ENCODE measurements around the gene ATP9A.
"Not testable (repeated sequence)": the region's sequence is repeated elsewhere in the genome, so short reads cannot be mapped to it uniquely, and the experiment has no call there.

Gene ATP9A

GRCh38 chr20:51788822-51789221 lies 20.6 kb upstream of the ATP9A start:
- Histone ChIP-seq H3K27me3 (ENCODE audit: control insufficient read depth, insufficient read depth, low read length) (no peaks in the 10 kb centered on the region), H3K4me1 (no peaks in the 10 kb centered on the region), H3K9ac (no peak overlapping the region)

GRCh38 chr20:51784299-51784698 lies 16.1 kb upstream of the ATP9A start:
- Histone ChIP-seq H3K4me2 (ENCODE audit: low read length) (no peak overlapping the region), H3K36me3 (ENCODE audit: control insufficient read depth, insufficient read depth, low read length) (no peaks in the 10 kb centered on the region), H3K27ac (no peak overlapping the region), H3K9ac (no peak overlapping the region), H3K27me3 (ENCODE audit: control insufficient read depth, insufficient read depth, low read length) (no peaks in the 10 kb centered on the region), H2AFZ (no peak overlapping the region), H3K9me3 (ENCODE audit: control insufficient read depth, low read length) (no peaks in the 10 kb centered on the region), H3K79me2 (no peaks in the 10 kb centered on the region), H3K4me1 (no peaks in the 10 kb centered on the region), H3K4me3 (ENCODE audit: low read depth, low read length) (no peak overlapping the region)
- TF ChIP-seq CTCF (IDR thresholded peaks at IDR 0.05): no peak

More at GRCh38 chr20:51788822-51789221, 20.6 kb upstream of the ATP9A start:
- Histone ChIP-seq H3K4me2 (ENCODE audit: low read length) (no peak overlapping the region), H3K36me3 (ENCODE audit: control insufficient read depth, insufficient read depth, low read length) (no peaks in the 10 kb centered on the region), H3K79me2 (no peaks in the 10 kb centered on the region), H3K4me3 (ENCODE audit: low read depth, low read length) (no peak overlapping the region), H3K27ac (no peak overlapping the region), H2AFZ (no peak overlapping the region), H3K9me3 (ENCODE audit: control insufficient read depth, low read length) (no peaks in the 10 kb centered on the region)
- no peak for TF ChIP-seq CTCF (IDR thresholded peaks at IDR 0.05)

GRCh38 chr20:51778229-51778759 lies 10.1 kb upstream of the ATP9A start:
- H3K9ac ChIP-seq; H3K27me3 ChIP-seq (ENCODE audit: control insufficient read depth, insufficient read depth, low read length); H3K4me3 ChIP-seq (ENCODE audit: low read depth, low read length); H3K4me1 ChIP-seq; H3K9me3 ChIP-seq (ENCODE audit: control insufficient read depth, low read length); H2AFZ ChIP-seq; H3K36me3 ChIP-seq (ENCODE audit: control insufficient read depth, insufficient read depth, low read length); H3K79me2 ChIP-seq; H3K27ac ChIP-seq; H3K4me2 ChIP-seq (ENCODE audit: low read length): not testable (repeated sequence)

GRCh38 chr20:51775241-51775640 lies 7.1 kb upstream of the ATP9A start:
- Histone ChIP-seq H3K27ac (no peak overlapping the region), H3K9me3 (ENCODE audit: control insufficient read depth, low read length) (no peaks in the 10 kb centered on the region), H3K9ac (no peak overlapping the region), H3K27me3 (ENCODE audit: control insufficient read depth, insufficient read depth, low read length) (no peaks in the 10 kb centered on the region), H3K4me1 (no peaks in the 10 kb centered on the region), H2AFZ (no peak overlapping the region), H3K36me3 (ENCODE audit: control insufficient read depth, insufficient read depth, low read length) (no peaks in the 10 kb centered on the region), H3K4me2 (ENCODE audit: low read length) (no peak overlapping the region), H3K4me3 (ENCODE audit: low read depth, low read length) (no peak overlapping the region), H3K79me2 (no peaks in the 10 kb centered on the region)
- TF ChIP-seq CTCF (IDR thresholded peaks at IDR 0.05): no peak

- no peaks in the 10 kb centered on the region for H3K9me3 ChIP-seq (ENCODE audit: control insufficient read depth, low read length)
- no peak overlapping the region for H3K27ac ChIP-seq
- no peaks in the 10 kb centered on the region for H3K27me3 ChIP-seq (ENCODE audit: control insufficient read depth, insufficient read depth, low read length)
- H3K4me3 ChIP-seq (ENCODE audit: low read depth, low read length): no peak overlapping the region
- no peaks in the 10 kb centered on the region for H3K36me3 ChIP-seq (ENCODE audit: control insufficient read depth, insufficient read depth, low read length)
- H2AFZ ChIP-seq: no peak overlapping the region
- no peaks in the 10 kb centered on the region for H3K79me2 ChIP-seq
- H3K9ac ChIP-seq: no peak overlapping the region
- no peak for TF ChIP-seq CTCF (IDR thresholded peaks at IDR 0.05)
- no peaks in the 10 kb centered on the region for H3K4me1 ChIP-seq
- no peak overlapping the region for H3K4me2 ChIP-seq (ENCODE audit: low read length)
Measured at GRCh38 chr20:51772236-51772635, 4.0 kb upstream of the ATP9A start.

Data from parathyroid adenoma (tissue), 2 donors.